ENCODE measurements around the gene TEPSIN. TPM values are rescaled to one million over a fixed set of nuclear protein-coding genes. Genes with fewer than 3 reads are reported as not detected.

TEPSIN gene
- total RNA-seq, 1 donor from 2014 or later = 40.0 TPM

- no peak overlapping the region for H3K27ac Mint-ChIP-seq
These were observed 2.3 kb upstream of the TEPSIN start for GRCh38 chr17:81241203-81241602.

GRCh38 chr17:81240761-81241160, 1.9 kb upstream of the TEPSIN start:
- Mint-ChIP-seq H3K4me3 (peak overlapping the region; percentile 95), H3K36me3 (ENCODE audit: low read depth) (peaks cover 28% of the 10 kb centered on the region), H3K27me3 (no peaks in the 10 kb centered on the region), H3K4me1 (peaks cover 22% of the 10 kb centered on the region), H3K9me3 (no peaks in the 10 kb centered on the region), H3K27ac (peak overlapping the region; percentile 72)
- intact Hi-C loops (cut with micrococcal nuclease) = loop anchor here (1.0 to 10.0 kb wide), 3 partner anchors 98 to 216 kb away; no protein-coding TSS in a partner anchor
- no peak for DNase-seq

More at GRCh38 chr17:81241203-81241602, 2.3 kb upstream of the TEPSIN start:
- Mint-ChIP-seq H3K9me3 (no peaks in the 10 kb centered on the region), H3K36me3 (ENCODE audit: low read depth) (peaks cover 27% of the 10 kb centered on the region), H3K27me3 (no peaks in the 10 kb centered on the region), H3K4me3 (peak overlapping the region; percentile 95), H3K4me1 (peaks cover 22% of the 10 kb centered on the region)
- no peak for DNase-seq
- intact Hi-C loops (cut with micrococcal nuclease) = loop anchor here (1.0 to 10.0 kb wide), 3 partner anchors 99 to 216 kb away; no protein-coding TSS in a partner anchor

GRCh38 chr17:81239714-81240555, 1.1 kb upstream of the TEPSIN start:
- DNase-seq = peak; percentile 80
- Mint-ChIP-seq H3K9me3 (no peaks in the 10 kb centered on the region), H3K27ac (peak overlapping the region; percentile 97), H3K4me1 (peaks cover 22% of the 10 kb centered on the region), H3K27me3 (no peaks in the 10 kb centered on the region), H3K4me3 (peak overlapping the region; percentile 95), H3K36me3 (ENCODE audit: low read depth) (peaks cover 28% of the 10 kb centered on the region)
- intact Hi-C loops (cut with micrococcal nuclease) = loop anchor here (1.0 to 10.0 kb wide), 4 partner anchors 17 to 313 kb away; no protein-coding TSS in a partner anchor

- intact Hi-C loops (cut with micrococcal nuclease) = no loop called here
- DNase-seq = no peak
- Mint-ChIP-seq H3K27ac (no peak overlapping the region), H3K36me3 (ENCODE audit: low read depth) (peaks cover 28% of the 10 kb centered on the region), H3K9me3 (no peaks in the 10 kb centered on the region), H3K4me1 (peaks cover 23% of the 10 kb centered on the region), H3K27me3 (no peaks in the 10 kb centered on the region), H3K4me3 (peak overlapping the region; percentile 95)
These were observed 403 bp downstream of the TEPSIN start for GRCh38 chr17:81238490-81238814.

- peak overlapping the region; percentile 41 for H3K27ac Mint-ChIP-seq
- H3K4me1 Mint-ChIP-seq = peaks cover 23% of the 10 kb centered on the region
- no peaks in the 10 kb centered on the region for H3K27me3 Mint-ChIP-seq
- H3K4me3 Mint-ChIP-seq = peak overlapping the region; percentile 95
- DNase-seq = no peak
- intact Hi-C loops (cut with micrococcal nuclease) = no loop called here
- H3K36me3 Mint-ChIP-seq (ENCODE audit: low read depth) = peaks cover 28% of the 10 kb centered on the region
- no peaks in the 10 kb centered on the region for H3K9me3 Mint-ChIP-seq
These were observed 1.0 kb downstream of the TEPSIN start for GRCh38 chr17:81237591-81238489.

GRCh38 chr17:81236784-81237183, 2.1 kb downstream of the TEPSIN start:
- DNase-seq = no peak
- no peaks in the 10 kb centered on the region for H3K9me3 Mint-ChIP-seq
- intact Hi-C loops (cut with micrococcal nuclease) = no loop called here
- H3K4me1 Mint-ChIP-seq = peaks cover 20% of the 10 kb centered on the region
- no peak overlapping the region for H3K27ac Mint-ChIP-seq
- H3K4me3 Mint-ChIP-seq = no peak overlapping the region
- no peaks in the 10 kb centered on the region for H3K27me3 Mint-ChIP-seq
- H3K36me3 Mint-ChIP-seq (ENCODE audit: low read depth) = peaks cover 23% of the 10 kb centered on the region

GRCh38 chr17:81235822-81236740, 2.8 kb downstream of the TEPSIN start:
- Mint-ChIP-seq H3K27ac (no peak overlapping the region), H3K4me3 (no peak overlapping the region), H3K36me3 (ENCODE audit: low read depth) (peaks cover 18% of the 10 kb centered on the region), H3K4me1 (peaks cover 20% of the 10 kb centered on the region), H3K9me3 (no peaks in the 10 kb centered on the region), H3K27me3 (no peaks in the 10 kb centered on the region)
- intact Hi-C loops (cut with micrococcal nuclease) = no loop called here
- DNase-seq = no peak

- Mint-ChIP-seq H3K4me1 (peaks cover 14% of the 10 kb centered on the region), H3K36me3 (ENCODE audit: low read depth) (peaks cover 16% of the 10 kb centered on the region), H3K27ac (no peak overlapping the region), H3K4me3 (no peak overlapping the region), H3K9me3 (no peaks in the 10 kb centered on the region), H3K27me3 (no peaks in the 10 kb centered on the region)
- intact Hi-C loops (cut with micrococcal nuclease) = no loop called here
- no peak for DNase-seq
These were observed 3.7 kb downstream of the TEPSIN start for GRCh38 chr17:81234940-81235821.

- H3K36me3 Mint-ChIP-seq (ENCODE audit: low read depth) = peaks cover 18% of the 10 kb centered on the region
- DNase-seq = no peak
- peaks cover 12% of the 10 kb centered on the region for H3K4me1 Mint-ChIP-seq
- intact Hi-C loops (cut with micrococcal nuclease) = no loop called here
- H3K27me3 Mint-ChIP-seq = no peaks in the 10 kb centered on the region
- no peak overlapping the region for H3K4me3 Mint-ChIP-seq
- no peak overlapping the region for H3K27ac Mint-ChIP-seq
- H3K9me3 Mint-ChIP-seq = no peaks in the 10 kb centered on the region
These were observed 4.4 kb downstream of the TEPSIN start for GRCh38 chr17:81234506-81234855.

GRCh38 chr17:81233811-81234505, 4.9 kb downstream of the TEPSIN start:
- peaks cover 18% of the 10 kb centered on the region for H3K36me3 Mint-ChIP-seq (ENCODE audit: low read depth)
- no peak for DNase-seq
- no peaks in the 10 kb centered on the region for H3K27me3 Mint-ChIP-seq
- H3K9me3 Mint-ChIP-seq = no peaks in the 10 kb centered on the region
- no peak overlapping the region for H3K4me3 Mint-ChIP-seq
- no peak overlapping the region for H3K27ac Mint-ChIP-seq
- intact Hi-C loops (cut with micrococcal nuclease) = no loop called here
- peaks cover 12% of the 10 kb centered on the region for H3K4me1 Mint-ChIP-seq

- intact Hi-C loops (cut with micrococcal nuclease) = no loop called here
- H3K9me3 Mint-ChIP-seq = no peaks in the 10 kb centered on the region
- no peak for DNase-seq
- peaks cover 12% of the 10 kb centered on the region for H3K4me1 Mint-ChIP-seq
- no peaks in the 10 kb centered on the region for H3K27me3 Mint-ChIP-seq
- H3K4me3 Mint-ChIP-seq = no peak overlapping the region
- H3K36me3 Mint-ChIP-seq (ENCODE audit: low read depth) = peaks cover 18% of the 10 kb centered on the region
- no peak overlapping the region for H3K27ac Mint-ChIP-seq
These were observed 5.5 kb downstream of the TEPSIN start for GRCh38 chr17:81233316-81233715.

GRCh38 chr17:81232616-81233241, 6.1 kb downstream of the TEPSIN start:
- Mint-ChIP-seq H3K4me1 (peaks cover 11% of the 10 kb centered on the region), H3K9me3 (no peaks in the 10 kb centered on the region), H3K27ac (no peak overlapping the region), H3K27me3 (no peaks in the 10 kb centered on the region), H3K36me3 (ENCODE audit: low read depth) (peaks cover 19% of the 10 kb centered on the region), H3K4me3 (no peak overlapping the region)
- intact Hi-C loops (cut with micrococcal nuclease) = no loop called here
- no peak for DNase-seq

All from activated CD4-positive, alpha-beta T cell treated with anti-CD3 and anti-CD28 coated beads, Interleukin-2, amount 10 ng/mL, durations not matched to agents 24 days and 14 days (primary cell).